ENCODE data around the gene PEX3.
"Not testable (repeated sequence)": the region's sequence is repeated elsewhere in the genome, so short reads cannot be mapped to it uniquely, and the experiment has no call there.

Gene PEX3

DNA sequence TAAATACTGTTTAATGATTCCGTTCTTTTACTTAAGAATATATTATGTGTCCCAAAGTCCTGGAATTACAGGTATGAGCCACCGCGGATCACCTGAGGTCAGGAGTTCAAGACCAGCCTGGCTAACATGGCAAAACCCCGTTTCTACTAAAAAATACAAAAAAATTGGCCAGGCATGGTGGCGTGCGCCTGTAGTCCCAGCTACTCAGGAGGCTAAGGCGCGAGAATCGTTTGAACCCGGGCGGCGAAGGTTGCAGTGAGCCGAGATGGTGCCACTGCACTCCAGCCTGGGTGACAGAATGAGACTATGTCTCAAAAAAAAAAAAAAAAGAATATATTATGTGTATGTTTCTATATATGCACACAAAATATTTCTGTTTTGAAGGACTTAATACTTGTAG lies 59.7 kb downstream of the PEX3 start:
- H3K9ac ChIP-seq (ENCODE audit: low read length) = peak overlapping the region; percentile 88
- H3K9me3 ChIP-seq (ENCODE audit: control insufficient read depth, low read length); H3K27me3 ChIP-seq (replicated peaks; ENCODE audit: control insufficient read depth, insufficient read depth, low read length); DNase-seq (ENCODE audit: low read depth): not testable (repeated sequence)
- peaks cover 28% of the 10 kb centered on the region for H3K4me1 ChIP-seq (ENCODE audit: control insufficient read depth, insufficient read depth, low read length)
- peaks cover 21% of the 10 kb centered on the region for H3K36me3 ChIP-seq (ENCODE audit: control insufficient read depth, insufficient read depth, low read length, severe bottlenecking)
- H3K4me3 ChIP-seq (ENCODE audit: low read length) = peak overlapping the region; percentile 84

DNA sequence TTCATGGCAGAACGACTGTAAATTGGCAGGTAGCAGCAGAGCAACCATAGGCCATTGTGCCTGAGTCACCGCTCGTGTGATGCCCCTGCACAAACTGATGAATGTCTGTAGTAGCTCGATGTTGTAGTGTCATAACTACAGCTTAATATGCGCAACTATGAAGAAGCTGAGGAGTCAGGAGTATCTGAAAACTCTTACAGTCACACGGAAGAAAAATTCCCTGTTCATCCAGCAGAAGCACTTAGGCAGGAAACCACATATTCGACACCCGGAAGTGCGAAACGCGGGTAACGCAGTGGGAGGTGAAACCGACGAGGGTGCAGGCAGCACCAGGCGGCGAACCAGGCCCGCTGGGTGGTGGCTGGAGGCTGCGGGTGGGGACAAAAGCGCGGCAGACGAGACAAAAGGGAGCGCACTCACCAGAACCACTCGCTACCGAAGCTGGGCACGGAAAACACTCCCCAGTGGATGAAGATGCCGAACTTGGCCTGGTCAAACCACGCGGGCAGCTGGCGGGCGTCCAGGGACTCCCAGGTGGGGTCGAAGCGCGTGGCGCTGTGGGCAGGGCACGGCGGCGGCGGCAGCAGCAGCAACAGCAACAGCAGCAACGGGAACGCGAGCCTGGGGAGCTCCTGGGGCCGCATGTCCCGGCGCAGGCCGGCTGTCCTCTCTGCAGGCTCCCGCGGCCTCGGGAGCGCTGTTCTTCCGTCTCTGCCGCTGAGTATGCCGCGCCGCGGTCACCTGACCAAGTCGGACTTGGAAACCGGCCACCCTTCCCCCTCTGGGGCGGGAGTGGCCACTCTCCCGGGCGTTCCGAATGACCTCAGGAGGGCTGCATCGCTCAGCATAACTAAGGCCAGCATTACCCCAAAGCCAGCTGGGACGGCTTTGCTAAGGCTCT lies 60.6 kb downstream of the PEX3 start, which contains the start of gene FUCA2:
FUCA2 (minus strand) TSS at position 730 of the 901 bp plus-strand sequence; CDS start at position 644, 86 bp downstream.
- Histone ChIP-seq H3K36me3 (ENCODE audit: control insufficient read depth, insufficient read depth, low read length, severe bottlenecking) (peaks cover 12% of the 10 kb centered on the region), H3K4me3 (ENCODE audit: low read length) (peak within 1 kb of the TSS; percentile 84), H3K4me1 (ENCODE audit: control insufficient read depth, insufficient read depth, low read length) (peaks cover 31% of the 10 kb centered on the region), H3K27me3 (replicated peaks; ENCODE audit: control insufficient read depth, insufficient read depth, low read length) (no peaks in the 10 kb centered on the region), H3K9me3 (ENCODE audit: control insufficient read depth, low read length) (no peaks in the 10 kb centered on the region), H3K9ac (ENCODE audit: low read length) (peak within 1 kb of the TSS; percentile 88)
- peak; percentile 91 for DNase-seq (ENCODE audit: low read depth)

DNA sequence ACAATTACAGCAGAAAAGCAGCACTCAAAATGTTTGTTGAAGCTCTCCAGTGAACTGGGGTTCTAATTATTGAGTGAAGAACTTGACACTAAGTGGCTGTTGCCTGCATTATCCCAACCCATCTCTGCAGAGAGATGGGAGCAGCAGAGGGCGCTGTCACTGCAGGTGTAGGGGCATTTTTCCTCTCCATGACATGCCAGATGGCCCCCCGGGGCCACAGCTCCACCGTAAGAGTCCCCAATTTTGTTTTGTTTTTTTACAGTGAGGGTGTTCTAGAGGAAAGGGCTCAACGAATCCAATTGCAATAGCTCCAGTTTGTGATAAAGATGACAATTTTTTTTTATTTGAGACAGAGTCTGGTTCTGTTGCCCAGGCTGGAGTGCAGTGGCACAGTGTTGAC lies 62.8 kb downstream of the PEX3 start:
- H3K9ac ChIP-seq (ENCODE audit: low read length) = no peak overlapping the region
- DNase-seq (ENCODE audit: low read depth) = peak; percentile 19
- peaks cover 3% of the 10 kb centered on the region for H3K27me3 ChIP-seq (replicated peaks; ENCODE audit: control insufficient read depth, insufficient read depth, low read length)
- no peaks in the 10 kb centered on the region for H3K36me3 ChIP-seq (ENCODE audit: control insufficient read depth, insufficient read depth, low read length, severe bottlenecking)
- H3K9me3 ChIP-seq (ENCODE audit: control insufficient read depth, low read length) = no peaks in the 10 kb centered on the region
- peaks cover 31% of the 10 kb centered on the region for H3K4me1 ChIP-seq (ENCODE audit: control insufficient read depth, insufficient read depth, low read length)
- H3K4me3 ChIP-seq (ENCODE audit: low read length) = no peak overlapping the region

DNA sequence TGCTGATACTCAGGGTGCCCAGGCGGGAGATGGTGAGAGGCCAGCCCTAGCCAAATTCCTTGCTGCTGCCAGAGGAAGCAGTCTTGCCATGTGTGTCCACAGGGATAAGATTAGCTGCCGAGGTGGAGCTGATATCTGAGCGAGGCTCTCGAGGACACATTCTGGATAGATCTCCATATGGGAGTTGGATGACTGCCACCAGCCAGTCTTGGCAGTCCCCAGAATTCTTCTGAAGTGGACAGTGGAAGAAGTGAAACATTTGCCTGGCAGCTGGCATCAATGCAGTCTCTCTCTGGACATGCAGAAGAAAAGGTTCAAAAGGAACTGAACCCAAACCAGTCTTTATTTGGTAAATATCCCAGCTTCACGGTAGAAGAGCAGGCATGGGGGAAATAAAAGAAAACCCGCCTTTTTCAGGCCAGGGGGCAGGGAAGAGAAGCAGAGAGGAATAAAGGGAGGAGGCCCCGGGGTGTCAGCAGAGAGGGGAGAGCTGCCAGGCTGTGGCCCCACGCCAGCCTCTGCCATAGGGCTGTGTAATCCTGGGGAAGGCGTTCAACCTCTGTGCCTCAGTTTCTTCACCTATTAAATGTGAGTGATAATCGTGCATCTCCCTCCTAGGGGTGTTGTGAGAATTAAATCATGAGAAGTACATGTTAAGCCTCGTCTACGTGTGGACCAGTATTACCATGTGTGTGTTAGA lies 64.6 kb downstream of the PEX3 start:
- DNase-seq (ENCODE audit: low read depth) = peak; percentile 56
- no peak overlapping the region for H3K4me3 ChIP-seq (ENCODE audit: low read length)
- H3K9ac ChIP-seq (ENCODE audit: low read length) = no peak overlapping the region
- no peaks in the 10 kb centered on the region for H3K36me3 ChIP-seq (ENCODE audit: control insufficient read depth, insufficient read depth, low read length, severe bottlenecking)
- H3K27me3 ChIP-seq (replicated peaks; ENCODE audit: control insufficient read depth, insufficient read depth, low read length) = peaks cover 3% of the 10 kb centered on the region
- peaks cover 1% of the 10 kb centered on the region for H3K9me3 ChIP-seq (ENCODE audit: control insufficient read depth, low read length)
- peaks cover 23% of the 10 kb centered on the region for H3K4me1 ChIP-seq (ENCODE audit: control insufficient read depth, insufficient read depth, low read length)

- Histone ChIP-seq H3K9me3 (ENCODE audit: control insufficient read depth, low read length) (peaks cover 4% of the 10 kb centered on the region), H3K36me3 (ENCODE audit: control insufficient read depth, insufficient read depth, low read length, severe bottlenecking) (no peaks in the 10 kb centered on the region), H3K9ac (ENCODE audit: low read length) (no peak overlapping the region), H3K27me3 (replicated peaks; ENCODE audit: control insufficient read depth, insufficient read depth, low read length) (peaks cover 3% of the 10 kb centered on the region), H3K4me3 (ENCODE audit: low read length) (no peak overlapping the region), H3K4me1 (ENCODE audit: control insufficient read depth, insufficient read depth, low read length) (peaks cover 17% of the 10 kb centered on the region)
- DNase-seq (ENCODE audit: low read depth) = no peak
Measured at GRCh38 chr6:143515766-143516355, 65.3 kb downstream of the PEX3 start.

DNA sequence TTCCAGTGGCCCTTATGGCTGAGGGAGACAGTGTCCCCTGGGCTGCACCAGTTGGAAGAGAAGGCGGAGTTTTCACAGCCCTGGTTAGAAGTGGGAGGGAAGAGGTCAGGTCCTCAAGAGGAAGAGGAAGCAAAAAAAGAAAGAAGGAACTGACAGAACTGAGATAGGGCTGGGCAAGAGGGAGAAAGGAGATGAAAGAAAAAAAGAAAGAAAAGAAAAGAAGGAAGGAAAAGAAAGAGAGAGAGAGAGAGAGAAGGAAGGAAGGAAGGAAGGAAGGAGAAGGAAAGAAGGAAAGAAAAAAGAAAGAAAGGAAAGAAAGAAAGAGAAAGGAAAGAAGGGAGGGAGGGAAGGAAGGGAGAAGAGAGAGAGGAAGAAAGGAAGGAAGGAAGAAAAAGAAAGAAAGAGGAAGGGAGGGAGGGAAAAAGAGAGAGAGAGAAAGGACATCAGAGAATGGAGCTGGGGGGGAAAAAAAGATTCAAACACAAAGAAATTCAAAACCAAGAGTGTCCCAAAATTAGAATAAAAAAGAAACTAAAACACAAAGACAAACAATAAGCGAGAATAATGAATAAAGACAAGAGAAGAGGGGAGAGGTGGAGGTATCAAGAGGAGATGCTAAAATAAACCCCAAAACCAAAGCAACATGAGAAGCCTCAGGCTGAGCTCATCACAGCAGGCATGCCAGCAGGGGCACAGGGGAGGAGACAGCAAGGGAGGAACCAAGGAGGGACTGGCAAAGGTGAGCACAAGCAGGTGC lies 66.3 kb downstream of the PEX3 start:
- DNase-seq (ENCODE audit: low read depth) = no peak
- H3K9me3 ChIP-seq (ENCODE audit: control insufficient read depth, low read length) = peaks cover 4% of the 10 kb centered on the region
- H3K36me3 ChIP-seq (ENCODE audit: control insufficient read depth, insufficient read depth, low read length, severe bottlenecking) = no peaks in the 10 kb centered on the region
- peaks cover 3% of the 10 kb centered on the region for H3K27me3 ChIP-seq (replicated peaks; ENCODE audit: control insufficient read depth, insufficient read depth, low read length)
- no peak overlapping the region for H3K4me3 ChIP-seq (ENCODE audit: low read length)
- H3K9ac ChIP-seq (ENCODE audit: low read length) = no peak overlapping the region
- H3K4me1 ChIP-seq (ENCODE audit: control insufficient read depth, insufficient read depth, low read length) = peaks cover 12% of the 10 kb centered on the region

DNA sequence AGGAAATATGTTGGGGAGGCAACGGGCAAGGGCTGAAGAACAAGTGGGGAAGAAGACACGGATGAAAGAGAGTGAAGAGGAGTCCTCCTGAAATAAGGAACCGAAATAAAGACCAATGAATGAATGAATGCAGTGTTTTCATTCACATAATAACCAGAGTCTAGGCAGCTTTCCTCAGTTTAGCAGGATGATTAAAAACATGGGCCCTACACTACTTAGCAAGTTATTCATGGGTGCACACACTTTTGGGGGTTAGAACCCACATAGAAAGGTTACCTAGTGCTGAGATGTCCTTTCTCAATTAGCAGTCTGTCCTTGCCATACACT lies 66.8 kb downstream of the PEX3 start:
- DNase-seq (ENCODE audit: low read depth) = no peak
- Histone ChIP-seq H3K36me3 (ENCODE audit: control insufficient read depth, insufficient read depth, low read length, severe bottlenecking) (no peaks in the 10 kb centered on the region), H3K4me3 (ENCODE audit: low read length) (no peak overlapping the region), H3K4me1 (ENCODE audit: control insufficient read depth, insufficient read depth, low read length) (peaks cover 10% of the 10 kb centered on the region), H3K27me3 (replicated peaks; ENCODE audit: control insufficient read depth, insufficient read depth, low read length) (peaks cover 3% of the 10 kb centered on the region), H3K9me3 (ENCODE audit: control insufficient read depth, low read length) (peaks cover 4% of the 10 kb centered on the region), H3K9ac (ENCODE audit: low read length) (no peak overlapping the region)

DNA sequence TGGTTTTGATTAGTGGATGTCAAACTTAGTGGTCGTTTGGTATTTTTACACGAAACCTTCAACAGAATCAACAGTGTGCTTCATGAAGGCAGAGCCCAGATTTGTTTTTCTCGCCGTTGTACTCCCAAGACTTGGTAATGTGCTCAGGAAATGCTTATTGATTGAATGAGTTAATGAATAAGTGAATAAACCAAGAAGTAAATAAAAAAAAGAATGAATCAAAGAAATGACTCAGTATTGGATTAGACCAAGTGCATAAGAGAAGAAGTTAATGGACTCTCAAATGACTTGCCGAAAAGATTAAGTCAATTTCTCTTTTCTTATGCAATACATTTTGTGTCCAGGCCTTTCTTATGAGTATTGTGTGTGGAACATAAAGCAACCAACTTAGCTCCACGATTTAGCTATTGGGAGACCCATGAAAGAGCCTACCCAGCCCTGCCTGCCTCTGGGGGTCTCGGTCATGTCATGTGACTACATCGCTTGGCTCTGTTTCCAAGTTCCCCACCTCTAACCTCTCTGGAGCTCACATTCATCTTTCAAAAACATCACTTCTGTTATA lies 71.5 kb downstream of the PEX3 start:
- Histone ChIP-seq H3K27me3 (replicated peaks; ENCODE audit: control insufficient read depth, insufficient read depth, low read length) (peaks cover 3% of the 10 kb centered on the region), H3K4me1 (ENCODE audit: control insufficient read depth, insufficient read depth, low read length) (no peaks in the 10 kb centered on the region), H3K36me3 (ENCODE audit: control insufficient read depth, insufficient read depth, low read length, severe bottlenecking) (no peaks in the 10 kb centered on the region), H3K9ac (ENCODE audit: low read length) (no peak overlapping the region), H3K4me3 (ENCODE audit: low read length) (no peak overlapping the region), H3K9me3 (ENCODE audit: control insufficient read depth, low read length) (peaks cover 4% of the 10 kb centered on the region)
- DNase-seq (ENCODE audit: low read depth) = no peak

GRCh38 chr6:143525356-143525755 lies 74.8 kb downstream of the PEX3 start:
- Histone ChIP-seq H3K4me3 (ENCODE audit: low read length) (no peak overlapping the region), H3K9me3 (ENCODE audit: control insufficient read depth, low read length) (peaks cover under 1% of the 10 kb centered on the region), H3K4me1 (ENCODE audit: control insufficient read depth, insufficient read depth, low read length) (peaks cover 7% of the 10 kb centered on the region), H3K9ac (ENCODE audit: low read length) (no peak overlapping the region), H3K36me3 (ENCODE audit: control insufficient read depth, insufficient read depth, low read length, severe bottlenecking) (no peaks in the 10 kb centered on the region), H3K27me3 (replicated peaks; ENCODE audit: control insufficient read depth, insufficient read depth, low read length) (no peaks in the 10 kb centered on the region)
- no peak for DNase-seq (ENCODE audit: low read depth)

DNA sequence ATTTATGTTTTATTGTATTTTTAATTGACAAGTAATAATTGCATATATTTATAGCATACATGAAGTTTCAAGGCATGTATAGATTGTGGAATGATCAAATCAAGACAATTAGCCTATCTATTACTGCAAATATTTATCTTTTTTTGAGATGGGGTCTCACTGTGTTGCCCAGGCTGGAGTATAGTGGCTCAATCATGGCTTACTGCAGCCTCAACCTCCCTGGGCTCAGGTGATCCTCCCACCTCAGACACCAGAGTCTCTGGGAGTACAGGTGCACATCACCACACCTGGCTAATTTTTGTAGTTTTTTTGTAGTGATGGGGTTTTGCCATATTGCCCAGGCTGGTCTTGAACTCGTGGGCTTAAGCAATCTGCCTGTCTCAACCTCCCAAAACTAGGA lies 77.1 kb downstream of the PEX3 start:
- H3K4me1 ChIP-seq (ENCODE audit: control insufficient read depth, insufficient read depth, low read length) = peaks cover 7% of the 10 kb centered on the region
- H3K36me3 ChIP-seq (ENCODE audit: control insufficient read depth, insufficient read depth, low read length, severe bottlenecking) = no peaks in the 10 kb centered on the region
- H3K4me3 ChIP-seq (ENCODE audit: low read length) = no peak overlapping the region
- no peaks in the 10 kb centered on the region for H3K27me3 ChIP-seq (replicated peaks; ENCODE audit: control insufficient read depth, insufficient read depth, low read length)
- no peaks in the 10 kb centered on the region for H3K9me3 ChIP-seq (ENCODE audit: control insufficient read depth, low read length)
- H3K9ac ChIP-seq (ENCODE audit: low read length) = no peak overlapping the region
- DNase-seq (ENCODE audit: low read depth) = no peak

All from adipocyte (in vitro differentiated cells).